DMS 273 treated with DMSO at 0.1 percent for 48 hours (cell line): ENCODE data around the gene CACNB4.
"Not testable (repeated sequence)": the region's sequence is repeated elsewhere in the genome, so short reads cannot be mapped to it uniquely, and the experiment has no call there.

Source experiments
- DNase-seq: peaks from one replicate; lab custom pipeline; 2025; lab: John Stamatoyannopoulos, UW

CACNB4 gene

DNA sequence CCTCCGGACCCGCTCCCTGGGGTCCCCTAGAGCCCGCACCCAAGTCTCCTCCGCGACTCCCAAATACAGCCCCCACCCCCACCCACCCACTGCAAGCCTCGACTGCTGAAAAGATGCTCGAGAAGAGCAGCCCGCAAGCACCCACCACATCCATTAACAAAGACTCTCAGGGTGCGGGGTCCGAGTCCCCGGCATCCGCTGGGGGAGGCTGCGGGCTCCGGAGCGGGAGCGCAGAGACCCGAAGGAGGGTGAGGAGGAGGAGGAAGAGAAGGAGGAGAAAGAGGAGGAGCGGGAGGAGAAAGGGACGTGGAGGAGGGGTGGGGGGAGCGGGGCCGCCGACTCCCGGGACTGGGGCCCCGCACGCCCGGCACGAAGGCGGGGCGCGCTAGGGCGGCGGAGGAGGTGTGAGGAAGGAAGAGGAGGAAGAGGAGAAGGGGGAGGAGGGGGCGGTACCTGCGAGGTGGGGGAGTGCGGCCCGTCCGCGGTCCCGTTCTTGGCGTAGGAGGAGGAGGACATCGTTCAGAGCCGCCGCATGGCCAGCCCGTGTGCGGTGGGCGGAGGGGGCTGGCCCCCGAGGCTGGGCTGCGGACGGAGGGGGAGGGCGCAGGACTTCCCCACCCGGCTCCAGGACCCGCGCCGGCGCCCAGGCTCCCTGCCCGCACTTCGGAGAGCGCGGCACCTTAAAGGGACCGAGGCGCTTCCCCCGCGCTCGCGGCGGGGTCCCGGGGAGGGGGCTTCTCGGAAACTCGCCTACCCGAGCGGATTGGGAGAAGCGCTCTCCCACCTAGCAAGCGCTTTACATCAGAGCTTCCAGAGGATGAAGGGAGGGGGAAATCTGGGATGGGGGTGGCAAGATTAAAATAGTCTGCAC is at the start of gene CACNB4:
TSS of gene CACNB4 (minus strand) at position 549 of the 871 bp plus-strand sequence.
- no peak for DNase-seq

DNA sequence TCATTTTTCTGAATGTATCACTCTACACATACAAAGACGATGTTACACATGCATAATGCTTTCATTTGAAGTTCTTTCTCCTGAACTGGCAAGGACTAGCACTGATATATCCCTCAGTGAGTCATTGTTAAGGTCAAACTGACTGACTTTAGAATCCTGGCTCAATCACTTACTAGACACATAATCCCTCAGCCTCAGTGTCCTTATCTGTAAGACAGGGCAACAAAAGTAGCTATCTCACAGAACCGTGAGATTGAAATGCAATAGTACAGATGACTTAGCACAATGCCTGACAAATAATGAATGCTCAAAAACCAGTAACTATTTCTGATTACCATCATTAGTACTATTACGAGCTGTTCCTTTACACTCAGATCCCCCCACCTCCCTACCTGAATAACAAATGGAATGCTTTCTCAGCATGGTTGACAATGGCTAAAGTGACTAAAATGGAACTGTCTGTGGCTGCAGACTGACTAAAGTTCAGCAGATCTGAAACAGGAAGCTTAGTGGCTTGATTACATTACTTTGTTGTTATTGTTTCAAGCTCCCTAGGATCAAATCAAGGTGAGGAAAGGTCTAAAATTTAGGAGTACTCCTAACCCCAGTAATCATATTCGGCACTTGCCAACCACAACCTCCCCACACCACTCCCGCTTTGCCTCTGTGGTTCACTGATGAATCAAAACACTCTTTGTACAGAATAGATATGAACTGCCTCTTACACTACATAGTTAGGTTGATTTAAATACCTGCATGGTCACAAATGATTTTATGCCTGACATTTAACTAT is 35.8 kb upstream of the CACNB4 start:
- no peak for DNase-seq

GRCh38 chr2:152132306-152132705 is 33.5 kb upstream of the CACNB4 start:
- no peak for DNase-seq

DNA sequence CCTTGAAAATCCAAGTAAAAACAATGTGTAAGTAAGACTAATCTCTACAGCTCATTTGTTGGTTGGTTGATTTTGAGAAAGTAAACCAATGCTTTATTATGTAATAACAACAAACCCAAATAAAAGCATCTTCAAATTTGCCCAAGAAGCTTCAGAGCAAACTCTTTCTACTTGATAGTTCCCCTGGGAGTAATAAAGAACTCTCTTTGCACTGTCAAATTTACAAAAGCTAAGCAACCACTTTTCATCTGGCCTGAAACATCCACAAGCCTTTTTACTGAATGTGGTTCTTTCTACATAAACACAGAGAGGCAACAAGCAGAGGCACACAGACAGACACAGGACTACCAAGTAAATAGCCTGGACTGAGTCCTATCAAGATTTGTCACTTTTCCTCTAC is 28.8 kb upstream of the CACNB4 start:
- DNase-seq, result no peak

DNA sequence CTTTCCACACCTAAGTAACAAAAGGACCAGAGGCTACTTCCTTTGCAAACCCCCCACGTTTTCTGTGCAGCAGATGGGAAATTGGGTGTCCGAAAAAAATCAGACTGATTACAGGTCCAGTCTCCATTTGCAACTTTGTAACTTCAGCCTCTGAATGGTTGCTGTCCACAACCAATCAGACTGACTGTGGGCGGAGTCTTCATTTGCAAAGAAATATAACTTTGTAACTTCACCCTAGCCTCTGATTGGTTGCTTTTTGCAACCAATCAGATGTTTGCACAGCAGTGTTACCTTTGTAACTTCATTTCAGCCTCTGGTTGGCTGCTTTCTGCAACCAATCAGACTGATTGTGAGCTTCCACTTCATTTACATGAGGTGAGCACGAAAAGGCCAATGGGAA is 27.8 kb upstream of the CACNB4 start:
- DNase-seq, result no peak

- DNase-seq, result no peak
Measured at GRCh38 chr2:152122161-152122560, 23.3 kb upstream of the CACNB4 start.

- DNase-seq, result no peak
Measured at GRCh38 chr2:152120430-152120829, 21.6 kb upstream of the CACNB4 start.

DNA sequence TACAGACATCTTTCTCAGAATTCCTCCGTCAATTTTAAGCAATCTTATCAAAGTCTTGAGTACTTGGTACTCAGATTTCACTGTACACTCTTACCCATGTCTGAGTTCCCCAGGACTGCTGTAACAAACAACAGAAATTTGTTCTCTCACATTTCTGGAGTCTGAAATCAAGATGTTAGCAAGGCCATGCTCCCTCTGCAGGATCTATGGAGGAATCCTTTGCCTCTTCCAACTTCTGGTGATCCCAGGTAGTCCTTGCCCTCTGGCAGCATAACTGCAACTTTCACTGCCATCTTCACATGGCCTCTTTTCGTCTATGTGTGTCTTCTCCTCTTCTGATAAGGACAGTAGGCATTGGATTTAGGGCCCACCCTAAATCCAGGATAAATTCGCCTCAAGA is 17.1 kb upstream of the CACNB4 start:
- DNase-seq, result no peak

DNA sequence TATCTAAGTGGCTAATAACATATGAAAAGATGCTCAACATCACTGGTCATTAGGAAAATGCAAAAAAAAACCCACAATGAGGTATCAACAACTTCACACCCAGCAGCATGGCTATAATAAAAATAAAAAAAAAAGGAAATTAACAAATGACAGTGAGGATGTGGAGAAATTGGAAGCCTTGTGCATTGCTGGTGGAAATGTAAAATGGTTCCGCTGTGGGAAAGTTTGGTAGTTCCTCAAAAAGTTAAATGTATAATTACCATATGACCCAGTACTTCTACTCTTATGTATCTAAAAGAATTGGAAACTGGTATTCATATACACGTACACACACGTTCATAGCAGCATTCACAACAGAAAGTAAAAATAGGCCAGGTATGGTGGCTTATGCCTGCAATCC is 15.5 kb upstream of the CACNB4 start:
- no peak for DNase-seq

DNA sequence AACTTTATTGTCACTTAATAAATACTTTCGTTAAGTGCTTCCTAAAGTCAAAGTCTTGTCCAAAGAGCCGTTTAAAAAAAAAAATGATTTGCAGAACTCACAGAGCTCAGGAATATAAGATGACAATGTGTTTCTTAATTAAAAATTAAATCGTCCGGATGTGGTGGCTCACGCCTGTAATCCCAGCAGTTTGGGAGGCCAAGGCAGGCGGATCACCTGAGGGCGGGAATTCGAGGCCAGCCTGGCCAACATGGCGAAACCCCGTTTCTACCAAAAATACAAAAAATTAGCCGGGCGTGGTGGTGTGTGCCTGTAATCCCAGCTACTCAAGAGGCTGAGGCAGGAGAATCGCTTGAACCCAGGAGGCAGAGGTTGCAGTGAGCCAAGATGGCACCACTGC is 8.3 kb upstream of the CACNB4 start:
- DNase-seq, result not testable (repeated sequence)

DNA sequence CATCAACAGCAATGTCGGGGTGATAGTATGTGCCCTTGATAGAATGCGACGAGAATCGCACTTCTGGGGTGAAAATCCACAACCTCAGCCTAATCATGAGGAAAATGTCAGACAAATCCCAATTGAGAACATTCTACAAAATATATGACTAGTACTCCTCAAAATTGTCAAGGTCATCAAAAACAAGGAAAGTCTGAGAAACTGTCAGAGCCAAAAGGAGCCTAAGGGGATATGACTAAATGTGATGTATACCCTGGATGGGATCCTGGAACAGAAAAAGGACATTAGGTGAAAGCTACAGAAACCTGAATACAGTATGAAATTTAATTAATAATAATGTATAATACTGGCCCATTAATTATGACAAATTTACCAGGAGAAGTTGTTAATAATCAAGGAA is 7.6 kb upstream of the CACNB4 start:
- no peak for DNase-seq

GRCh38 chr2:152103271-152103670 is 4.4 kb upstream of the CACNB4 start:
- no peak for DNase-seq

DNA sequence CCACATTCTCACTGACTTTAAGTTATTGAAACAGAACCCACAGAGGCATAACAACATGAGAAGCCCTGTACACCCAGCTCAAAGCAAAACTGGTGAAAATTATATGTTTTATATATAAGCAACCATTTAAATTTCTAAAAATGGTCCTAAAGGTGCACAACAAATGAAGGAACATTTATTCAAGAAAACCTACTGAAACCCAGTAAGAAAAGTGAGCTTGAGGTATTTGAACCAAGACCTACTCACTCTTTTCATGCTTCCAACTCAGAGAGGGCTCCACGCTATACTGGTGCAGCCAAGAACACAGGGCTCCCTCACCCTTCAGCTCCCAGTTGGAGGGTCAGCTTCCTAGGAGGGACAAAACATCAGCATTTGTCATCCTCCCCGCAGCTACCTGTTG is 2.1 kb upstream of the CACNB4 start:
- no peak for DNase-seq

DNA sequence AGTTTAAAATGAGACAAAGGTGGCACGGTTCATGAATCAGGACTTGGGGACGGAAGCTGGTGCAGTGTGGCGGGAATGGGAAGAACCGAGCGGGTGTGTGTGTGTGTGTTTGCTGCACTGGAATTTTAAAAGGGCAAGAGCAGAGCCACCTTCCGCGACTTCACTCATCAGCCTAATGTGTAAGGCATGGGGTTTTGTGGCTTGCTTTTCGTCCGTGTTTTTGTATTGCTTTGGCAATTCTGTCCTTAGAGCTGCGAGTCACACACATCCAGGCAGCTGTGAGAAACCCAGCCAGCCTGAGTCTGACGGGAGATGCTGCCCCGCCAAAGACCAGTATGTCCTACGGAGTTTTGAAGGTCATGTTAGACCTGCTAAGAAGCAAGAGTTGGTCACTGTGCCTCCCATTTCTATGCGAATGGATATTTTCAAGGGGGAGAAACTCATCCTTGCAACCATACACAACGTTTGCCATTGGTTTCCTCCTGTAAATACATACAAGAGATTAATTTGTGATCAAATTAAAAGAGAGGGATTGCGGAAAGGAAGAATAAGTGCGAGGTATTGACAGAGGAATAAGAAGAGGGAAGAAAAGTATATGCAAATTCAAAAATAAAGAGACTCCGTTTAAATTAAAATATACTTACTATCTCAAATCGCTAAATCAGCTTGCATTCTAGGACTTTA is 665 bp upstream of the CACNB4 start:
- DNase-seq, result no peak

DNA sequence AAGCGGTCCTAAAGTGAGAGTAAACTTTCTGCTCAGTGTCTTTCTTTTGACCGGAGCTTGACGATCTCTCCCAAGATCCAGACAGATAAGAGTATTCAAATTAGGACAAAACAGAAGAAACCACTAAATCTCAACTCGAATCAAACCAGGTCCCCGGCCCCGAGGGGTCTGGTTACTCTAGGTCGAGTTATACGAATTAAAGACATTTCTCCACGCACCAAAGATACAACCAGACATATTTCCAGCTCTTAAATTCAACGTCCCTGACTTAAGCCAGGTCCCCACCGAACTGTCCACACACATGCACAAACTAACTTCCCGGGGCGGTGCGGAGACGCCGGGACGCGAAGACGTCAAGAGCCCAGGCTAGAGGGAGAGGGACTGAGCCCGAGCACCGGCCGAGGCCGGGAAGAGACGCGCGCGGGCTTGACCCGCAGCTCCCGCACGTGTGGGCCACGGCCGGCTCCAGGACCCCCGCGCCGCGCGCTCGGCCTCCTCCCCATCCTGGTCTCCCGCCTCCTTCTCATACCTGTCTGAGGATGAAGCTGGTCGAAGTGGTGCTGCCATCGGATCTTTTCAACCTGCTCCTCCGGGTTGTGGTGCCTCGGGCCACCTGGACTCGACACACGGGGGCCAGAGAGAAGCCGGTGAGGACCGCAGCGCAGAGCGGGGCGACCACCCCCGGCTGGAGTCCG is 896 bp downstream of the CACNB4 start:
- peak; percentile 6 for DNase-seq

DNA sequence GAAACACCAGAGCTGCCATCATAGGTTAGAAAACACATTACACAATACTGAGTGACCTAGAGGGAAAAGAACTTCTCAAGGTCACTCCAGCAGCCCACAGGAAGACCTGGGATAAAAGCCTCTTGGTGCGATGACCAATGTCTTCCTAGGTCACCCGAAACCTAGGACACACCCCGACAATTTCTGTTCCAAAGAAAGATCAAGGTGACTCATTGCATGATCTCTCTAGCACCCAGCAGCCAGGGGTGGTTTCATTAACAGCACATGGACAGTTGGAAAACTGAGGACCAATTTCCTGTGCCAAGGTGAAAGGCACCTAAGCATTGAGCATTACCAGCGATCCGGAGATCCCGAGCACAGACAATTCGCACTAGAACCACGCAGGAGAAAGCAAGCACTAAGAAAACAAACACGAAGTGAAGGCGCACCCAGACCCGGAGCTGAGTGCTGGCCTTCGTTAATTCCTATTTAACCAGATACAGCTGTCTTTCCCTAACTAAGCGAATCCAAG is 1.5 kb downstream of the CACNB4 start:
- no peak for DNase-seq

DNA sequence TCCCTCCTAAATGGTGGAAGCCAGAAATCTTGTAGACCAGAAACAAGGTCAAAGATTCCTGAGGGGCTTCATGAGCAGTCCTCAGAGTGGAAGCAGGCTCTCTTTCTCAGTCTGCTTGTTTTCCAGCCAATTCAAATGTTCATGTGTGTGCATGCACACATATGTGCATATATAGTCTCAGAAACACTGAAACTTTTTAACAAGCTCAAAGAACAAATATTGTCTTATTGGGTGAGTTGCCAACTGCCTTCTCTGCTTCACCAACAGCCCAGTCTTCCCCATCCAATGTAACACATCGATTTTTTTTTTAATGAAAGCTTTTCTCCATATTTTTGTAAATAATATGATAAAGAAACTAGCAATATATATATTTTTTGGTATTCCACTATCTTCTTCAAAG is 3.7 kb downstream of the CACNB4 start:
- DNase-seq, result no peak

DNA sequence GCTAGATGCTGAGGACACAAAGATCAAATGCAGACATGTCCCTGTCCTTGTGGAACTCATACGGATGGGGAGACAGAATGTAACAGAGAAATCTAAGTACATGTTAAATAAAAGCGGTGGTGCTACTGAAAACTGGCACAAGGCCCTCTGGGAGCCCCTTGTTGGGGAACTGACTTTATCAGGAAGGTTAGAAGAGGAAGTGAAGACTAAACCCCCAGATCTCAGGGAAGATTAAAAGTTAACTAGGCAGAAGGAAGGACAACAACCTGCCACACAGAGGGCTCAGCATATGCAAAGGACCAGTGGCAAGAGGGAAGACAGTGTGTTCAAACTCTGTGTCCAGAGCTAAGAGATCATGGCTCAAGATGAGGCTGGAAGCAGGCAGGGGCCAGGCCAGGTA is 4.8 kb downstream of the CACNB4 start:
- DNase-seq, result no peak

- DNase-seq, result peak; percentile 91
Measured at GRCh38 chr2:152093464-152093863, 5.4 kb downstream of the CACNB4 start.

DNA sequence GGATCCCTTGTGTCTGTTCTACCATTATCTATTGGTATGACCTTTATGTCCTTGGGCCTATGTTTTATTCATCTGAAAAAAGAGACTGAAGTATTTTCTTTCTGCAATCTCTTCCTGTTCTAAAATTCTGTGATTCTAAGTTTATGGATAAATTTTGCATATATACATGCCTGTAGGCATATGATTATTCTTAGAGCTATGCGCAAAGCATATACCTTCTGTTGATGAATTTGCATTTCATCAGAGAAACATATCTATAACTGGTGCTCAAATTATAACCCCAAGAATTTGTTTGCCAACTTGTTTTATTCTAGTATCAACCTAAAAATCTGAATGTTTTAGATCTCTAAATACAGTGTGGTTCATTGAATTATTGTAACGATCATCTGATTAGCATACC is 6.7 kb downstream of the CACNB4 start:
- DNase-seq, result no peak

GRCh38 chr2:152090726-152091125 is 8.1 kb downstream of the CACNB4 start:
- not testable (repeated sequence) for DNase-seq

GRCh38 chr2:152089238-152089637 is 9.6 kb downstream of the CACNB4 start:
- no peak for DNase-seq
